Measurements from ENCODE around the gene C1orf116. TPM values are rescaled to one million over a fixed set of nuclear protein-coding genes. Genes with fewer than 3 reads are reported as not detected.

C1orf116 gene
- total RNA-seq, 1 experiment from 2014 or later: 0.09 TPM

GRCh38 chr1:207077012-207077411 lies 44.5 kb upstream of the C1orf116 start:
- TF ChIP-seq EZH2 (IDR thresholded peaks at IDR 0.05; ENCODE audit: borderline replicate concordance, low read depth, low read length, poor library complexity, severe bottlenecking) (no peak), CTCF (conservative IDR thresholded peaks at IDR 0.05; ENCODE audit: low read depth, low read length) (no peak)
- no TSS peak for BruUV-seq (replicated peaks)
- no peaks in the 10 kb centered on the region for H3K9me3 ChIP-seq (ENCODE audit: low read depth, low read length, poor library complexity, severe bottlenecking)
- intact Hi-C loops (cut with micrococcal nuclease; ENCODE audit: unreplicated experiment): loop anchor here (5.0 kb wide), 3 partner anchors 160 to 350 kb away; no protein-coding TSS in a partner anchor
- ChIA-PET CTCF (no interaction called here), POLR2A (ENCODE audit: low non-redundant PET) (no interaction called here)
- H3K36me3 ChIP-seq (ENCODE audit: insufficient read depth, low read length, poor library complexity, severe bottlenecking): no peaks in the 10 kb centered on the region
- H3K4me1 ChIP-seq (ENCODE audit: insufficient read depth, low read length, poor library complexity, severe bottlenecking): no peaks in the 10 kb centered on the region
- H3K4me3 ChIP-seq (ENCODE audit: low read depth, low read length, poor library complexity, severe bottlenecking): no peak overlapping the region
- H3K27me3 ChIP-seq (replicated peaks; ENCODE audit: insufficient read depth, low read depth, low read length, poor library complexity): peaks cover 2% of the 10 kb centered on the region
- no peak for DNase-seq (ENCODE audit: low spot score)
- H3K27ac ChIP-seq (ENCODE audit: low read depth, low read length, poor library complexity, severe bottlenecking): no peak overlapping the region

- Histone ChIP-seq H3K27me3 (replicated peaks; ENCODE audit: insufficient read depth, low read depth, low read length, poor library complexity) (peaks cover 2% of the 10 kb centered on the region), H3K4me3 (ENCODE audit: low read depth, low read length, poor library complexity, severe bottlenecking) (no peak overlapping the region), H3K36me3 (ENCODE audit: insufficient read depth, low read length, poor library complexity, severe bottlenecking) (no peaks in the 10 kb centered on the region), H3K9me3 (ENCODE audit: low read depth, low read length, poor library complexity, severe bottlenecking) (no peaks in the 10 kb centered on the region), H3K4me1 (ENCODE audit: insufficient read depth, low read length, poor library complexity, severe bottlenecking) (no peaks in the 10 kb centered on the region), H3K27ac (ENCODE audit: low read depth, low read length, poor library complexity, severe bottlenecking) (no peak overlapping the region)
- no peak for TF ChIP-seq EZH2 (IDR thresholded peaks at IDR 0.05; ENCODE audit: borderline replicate concordance, low read depth, low read length, poor library complexity, severe bottlenecking)
- no peak for TF ChIP-seq CTCF (conservative IDR thresholded peaks at IDR 0.05; ENCODE audit: low read depth, low read length)
- POLR2A ChIA-PET (ENCODE audit: low non-redundant PET): no interaction called here
- DNase-seq (ENCODE audit: low spot score): no peak
- CTCF ChIA-PET: interaction anchor here (0.7 kb wide), 1 partner anchor 24 kb away, joined by 4 read pairs; no protein-coding TSS in a partner anchor
- BruUV-seq (replicated peaks): no TSS peak
- intact Hi-C loops (cut with micrococcal nuclease; ENCODE audit: unreplicated experiment): loop anchor here (5.0 kb wide), 3 partner anchors 159 to 349 kb away; no protein-coding TSS in a partner anchor
These were observed 43.8 kb upstream of the C1orf116 start for GRCh38 chr1:207076181-207076955.

- Histone ChIP-seq H3K9me3 (ENCODE audit: low read depth, low read length, poor library complexity, severe bottlenecking) (no peaks in the 10 kb centered on the region), H3K27ac (ENCODE audit: low read depth, low read length, poor library complexity, severe bottlenecking) (no peak overlapping the region), H3K4me3 (ENCODE audit: low read depth, low read length, poor library complexity, severe bottlenecking) (no peak overlapping the region), H3K27me3 (replicated peaks; ENCODE audit: insufficient read depth, low read depth, low read length, poor library complexity) (no peaks in the 10 kb centered on the region), H3K36me3 (ENCODE audit: insufficient read depth, low read length, poor library complexity, severe bottlenecking) (no peaks in the 10 kb centered on the region), H3K4me1 (ENCODE audit: insufficient read depth, low read length, poor library complexity, severe bottlenecking) (no peaks in the 10 kb centered on the region)
- no peak for DNase-seq (ENCODE audit: low spot score)
- intact Hi-C loops (cut with micrococcal nuclease; ENCODE audit: unreplicated experiment): no loop called here
- CTCF ChIA-PET: no interaction called here
- TF ChIP-seq CTCF (conservative IDR thresholded peaks at IDR 0.05; ENCODE audit: low read depth, low read length) (no peak), EZH2 (IDR thresholded peaks at IDR 0.05; ENCODE audit: borderline replicate concordance, low read depth, low read length, poor library complexity, severe bottlenecking) (no peak)
- POLR2A ChIA-PET (ENCODE audit: low non-redundant PET): no interaction called here
- BruUV-seq (replicated peaks): no TSS peak
These were observed 41.6 kb upstream of the C1orf116 start for GRCh38 chr1:207073906-207074820.

Data from A673 (cell line).